Kidney (tissue), 14 donors: ENCODE data around the gene DSE. TPM values are rescaled to one million over a fixed set of nuclear protein-coding genes. Genes with fewer than 3 reads are reported as not detected.

Experiments
- DNase-seq, 5 donors: peaks; one replicate each; pipeline ENCODE4 v3.0.0-alpha.2; 2013 to 2020
- FAIRE-seq: peaks from 2 replicates; lab custom pipeline; 2012; peaks lifted over from hg19 to GRCh38; lab: Jason Lieb, UNC
- H3K27ac ChIP-seq, 2 donors: one replicate each; pipeline ENCODE4 v1.7.0; 2013; ENCODE audit warnings: low read depth in 2 of 2, low read length in 2 of 2, inconsistent platforms in 1 of 2
- H3K27me3 ChIP-seq: one replicate; pipeline ENCODE4 v1.7.1; 2013; ENCODE audit warnings: low read length, inconsistent platforms; ENCODE audit not compliant: control insufficient read depth, insufficient read depth
- H3K36me3 ChIP-seq, 3 donors: one replicate each; pipeline versions ENCODE4 v1.7.0 to v1.7.1; 2013; ENCODE audit warnings: low read length in 3 of 3, control low read depth in 1 of 3, inconsistent platforms in 1 of 3; ENCODE audit not compliant: insufficient read depth in 3 of 3, control insufficient read depth in 2 of 3
- H3K4me1 ChIP-seq, 3 donors: one replicate each; pipeline versions ENCODE4 v1.7.0 to v1.7.1; 2013; ENCODE audit warnings: low read length in 3 of 3, inconsistent platforms in 1 of 3, low read depth in 1 of 3; ENCODE audit not compliant: control insufficient read depth in 2 of 3, insufficient read depth in 2 of 3
- H3K4me3 ChIP-seq, 3 donors: one replicate each; pipeline versions ENCODE4 v1.7.0 to v1.8.1; 2013; ENCODE audit warnings: low read length in 3 of 3, control low read depth in 1 of 3, inconsistent platforms in 1 of 3
- H3K9ac ChIP-seq, 3 donors: one replicate each; pipeline versions ENCODE4 v1.7.0 to v1.7.1; 2013; ENCODE audit warnings: low read length in 3 of 3, control low read depth in 1 of 3, inconsistent platforms in 1 of 3
- H3K9me3 ChIP-seq, 3 donors: one replicate each; pipeline versions ENCODE4 v1.7.0 to v1.7.1; 2013; ENCODE audit warnings: low read length in 3 of 3, control low read depth in 1 of 3, inconsistent platforms in 1 of 3; ENCODE audit not compliant: control insufficient read depth in 2 of 3, insufficient read depth in 1 of 3
- intact Hi-C: fragments of 100-400 bp; cut with DNase I; formaldehyde crosslinking; loops from one replicate; pipeline ENCODE4 v1.11.1; 2022
- polyA plus RNA-seq: library from polyadenylated mRNA; stranded (reverse); fragments of 350-450 nt; fragmentation: Illumina TruSeq; extraction: RNeasy Lipid Tissue Mini Kit (QIAGEN cat#74804); gene quantifications from one replicate; pipeline ENCODE4 v1.2.3, GENCODE V29; 2014; ENCODE audit warnings: low read depth, low replicate concordance; ENCODE audit not compliant: insufficient read depth
- total RNA-seq: library from RNA; stranded (reverse); fragmentation: NEBNext Ultra II Directional; extraction: Animal tissue kit (Norgen Biotek cat#: 25700); gene quantifications from one replicate; pipeline ENCODE4 v1.2.1, GENCODE V29; 2021
- TF ChIP-seq, protein P1 (sequence below): IDR thresholded peaks from 3 replicates; pipeline ENCODE4 v1.5.1; 2012; ENCODE audit warnings: mild to moderate bottlenecking, moderate library complexity, borderline replicate concordance; ENCODE audit not compliant: insufficient read depth; ENCODE audit errors: extremely low read depth
- donor health status: control.
- donor health status: control.
- donor health status: control.
- donor health status: control.
- donor health status: control.
- donor health status: DM: yes; HTN: yes; CAD: no.
- donor health status: Normal renal cell carcinoma (clear cell type).

Gene DSE
- total and polyA plus RNA-seq, 2 donors from 2014 or later, result 6.9 to 47.7 TPM

GRCh38 chr6:116409756-116410155 lies 39.0 kb downstream of the DSE start:
- Histone ChIP-seq H3K9ac (no peak overlapping the region), H3K4me1 (peaks cover 0 to 5% (median 5%) of the 10 kb centered on the region in 3 donors), H3K27ac (no peak overlapping the region), H3K27me3 (no peaks in the 10 kb centered on the region), H3K9me3 (no peaks in the 10 kb centered on the region), H3K4me3 (no peak overlapping the region), H3K36me3 (no peaks in the 10 kb centered on the region)
- TF ChIP-seq, protein P1, sequence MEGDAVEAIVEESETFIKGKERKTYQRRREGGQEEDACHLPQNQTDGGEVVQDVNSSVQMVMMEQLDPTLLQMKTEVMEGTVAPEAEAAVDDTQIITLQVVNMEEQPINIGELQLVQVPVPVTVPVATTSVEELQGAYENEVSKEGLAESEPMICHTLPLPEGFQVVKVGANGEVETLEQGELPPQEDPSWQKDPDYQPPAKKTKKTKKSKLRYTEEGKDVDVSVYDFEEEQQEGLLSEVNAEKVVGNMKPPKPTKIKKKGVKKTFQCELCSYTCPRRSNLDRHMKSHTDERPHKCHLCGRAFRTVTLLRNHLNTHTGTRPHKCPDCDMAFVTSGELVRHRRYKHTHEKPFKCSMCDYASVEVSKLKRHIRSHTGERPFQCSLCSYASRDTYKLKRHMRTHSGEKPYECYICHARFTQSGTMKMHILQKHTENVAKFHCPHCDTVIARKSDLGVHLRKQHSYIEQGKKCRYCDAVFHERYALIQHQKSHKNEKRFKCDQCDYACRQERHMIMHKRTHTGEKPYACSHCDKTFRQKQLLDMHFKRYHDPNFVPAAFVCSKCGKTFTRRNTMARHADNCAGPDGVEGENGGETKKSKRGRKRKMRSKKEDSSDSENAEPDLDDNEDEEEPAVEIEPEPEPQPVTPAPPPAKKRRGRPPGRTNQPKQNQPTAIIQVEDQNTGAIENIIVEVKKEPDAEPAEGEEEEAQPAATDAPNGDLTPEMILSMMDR, result no peak
- FAIRE-seq (no peak), DNase-seq (no peak)
- intact Hi-C loops, result no loop called here

- no peak for FAIRE-seq
- Histone ChIP-seq H3K4me3 (no peak overlapping the region), H3K9ac (no peak overlapping the region), H3K27ac (peak overlapping the region in 1 of 2 donors; percentile 28), H3K36me3 (no peaks in the 10 kb centered on the region), H3K4me1 (peaks cover 0 to 5% (median 5%) of the 10 kb centered on the region in 3 donors), H3K27me3 (no peaks in the 10 kb centered on the region), H3K9me3 (no peaks in the 10 kb centered on the region)
- intact Hi-C loops, result no loop called here
- DNase-seq, result peak in 3 of 5 donors; percentile 25 to 72 (median 66)
- TF ChIP-seq, protein P1, result no peak
These were observed 40.5 kb downstream of the DSE start for GRCh38 chr6:116411284-116411623.

DNA sequence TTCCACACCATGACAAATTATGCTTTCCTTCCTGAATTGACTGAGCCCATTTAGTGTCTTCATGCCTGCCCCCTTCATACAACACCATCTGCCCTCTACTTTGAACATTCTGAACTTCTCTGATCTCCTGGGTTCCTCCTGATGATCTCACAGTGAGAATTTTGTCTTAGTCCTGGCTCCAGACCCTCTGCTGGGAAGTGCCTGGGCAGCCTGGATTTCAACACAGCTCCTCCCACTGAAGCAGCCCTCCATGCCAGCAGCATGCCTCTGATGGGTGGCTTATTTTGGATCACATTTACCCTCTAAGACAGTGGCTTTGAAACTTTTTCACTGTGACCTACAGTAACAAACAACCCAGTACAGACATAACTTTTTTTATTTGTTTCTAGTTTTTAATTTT lies 41.5 kb downstream of the DSE start:
- TF ChIP-seq, protein P1, result no peak
- Histone ChIP-seq H3K9ac (no peak overlapping the region), H3K4me1 (peaks cover 0 to 5% (median 2%) of the 10 kb centered on the region in 3 donors)

DNA sequence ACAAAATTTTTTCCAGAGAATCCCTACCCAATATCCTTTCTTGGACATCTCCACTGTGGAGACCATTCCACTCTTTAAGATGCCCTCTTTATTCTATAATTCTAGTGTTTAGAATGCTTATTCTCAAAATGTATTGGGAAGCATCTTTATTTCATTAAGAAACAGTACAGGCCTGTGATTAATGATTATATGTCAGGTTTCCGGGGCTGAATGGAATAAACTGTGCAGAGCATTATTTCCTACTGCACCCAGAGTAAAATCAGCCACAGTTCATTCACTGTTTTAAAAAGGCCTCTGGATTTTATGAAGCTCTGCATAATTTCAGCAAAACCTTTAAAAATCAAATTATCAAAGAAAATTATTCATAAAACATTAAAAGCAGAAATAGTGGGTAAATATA lies 42.6 kb downstream of the DSE start:
- H3K9ac ChIP-seq, result no peak overlapping the region
- TF ChIP-seq, protein P1, result no peak
- DNase-seq (no peak), FAIRE-seq (no peak)
- no peaks in the 10 kb centered on the region for H3K36me3 ChIP-seq
- H3K27me3 ChIP-seq, result no peaks in the 10 kb centered on the region
- peaks cover 0 to 5% (median 2%) of the 10 kb centered on the region in 3 donors for H3K4me1 ChIP-seq
- H3K27ac ChIP-seq, result no peak overlapping the region
- H3K9me3 ChIP-seq, result no peaks in the 10 kb centered on the region
- intact Hi-C loops, result no loop called here
- H3K4me3 ChIP-seq, result no peak overlapping the region

More for the DNA sequence above, 41.5 kb downstream of the DSE start:
- intact Hi-C loops, result no loop called here
- no peak for DNase-seq
- Histone ChIP-seq H3K27ac (no peak overlapping the region), H3K36me3 (no peaks in the 10 kb centered on the region), H3K9me3 (no peaks in the 10 kb centered on the region), H3K27me3 (no peaks in the 10 kb centered on the region), H3K4me3 (no peak overlapping the region)
- FAIRE-seq, result no peak
